Measurements from ENCODE around the gene CXCL8. TPM values are rescaled to one million over a fixed set of nuclear protein-coding genes. Genes with fewer than 3 reads are reported as not detected.
"Not testable (repeated sequence)": the region's sequence is repeated elsewhere in the genome, so short reads cannot be mapped to it uniquely, and the experiment has no call there.

CXCL8 gene
- total RNA-seq = not detected
- 0.66 TPM for polyA plus RNA-seq (ENCODE audit: insufficient read depth, low read depth, low replicate concordance)
- long read RNA-seq, donor 1 = 0 reads
- long read RNA-seq, donor 2 = 0 reads

GRCh38 chr4:73740353-73740778 lies at the start of gene CXCL8:
TSS of gene CXCL8 (plus strand) at chr4:73740569. CDS start at chr4:73740659, 90 bp downstream.
- Histone ChIP-seq H3K27me3 (no peaks in the 10 kb centered on the region), H3K27ac (no peak within 1 kb of the TSS), H3K9me3 (no peaks in the 10 kb centered on the region), H3K4me1 (no peaks in the 10 kb centered on the region), H3K36me3 (ENCODE audit: low read depth, missing control alignments) (no peaks in the 10 kb centered on the region), H3K4me3 (no peak within 1 kb of the TSS)
- intact Hi-C loops (cut with DNase I; ENCODE audit: low total_unique reads) = no loop called here
- no peak for TF ChIP-seq CTCF (IDR thresholded peaks at IDR 0.05)
- TF ChIP-seq POLR2A (IDR thresholded peaks at IDR 0.05) = no peak
- WGBS, 2 donors = 43 to 50% methylated on average over 7 of the region's 7 CpGs
- peak; percentile 52 for DNase-seq

- H3K9me3 ChIP-seq; H3K4me3 ChIP-seq; H3K27me3 ChIP-seq; H3K4me1 ChIP-seq; H3K27ac ChIP-seq; DNase-seq; intact Hi-C loops (cut with DNase I; ENCODE audit: low total_unique reads); H3K36me3 ChIP-seq (ENCODE audit: low read depth, missing control alignments): not testable (repeated sequence)
- 91 to 93% methylated on average over 4 of the region's 4 CpGs for WGBS, 2 donors
Observed at GRCh38 chr4:73691201-73691600, 49.2 kb upstream of the CXCL8 start.

GRCh38 chr4:73691759-73692158 lies 48.6 kb upstream of the CXCL8 start:
- intact Hi-C loops (cut with DNase I; ENCODE audit: low total_unique reads) = no loop called here
- Histone ChIP-seq H3K4me3 (no peak overlapping the region), H3K27ac (no peak overlapping the region), H3K36me3 (ENCODE audit: low read depth, missing control alignments) (no peaks in the 10 kb centered on the region), H3K27me3 (no peaks in the 10 kb centered on the region), H3K4me1 (no peaks in the 10 kb centered on the region), H3K9me3 (no peaks in the 10 kb centered on the region)
- DNase-seq = no peak
- no peak for TF ChIP-seq CTCF (IDR thresholded peaks at IDR 0.05)
- no peak for TF ChIP-seq POLR2A (IDR thresholded peaks at IDR 0.05)

GRCh38 chr4:73692254-73692653 lies 48.1 kb upstream of the CXCL8 start:
- Histone ChIP-seq H3K9me3 (no peaks in the 10 kb centered on the region), H3K4me1 (no peaks in the 10 kb centered on the region), H3K27ac (no peak overlapping the region), H3K27me3 (no peaks in the 10 kb centered on the region), H3K4me3 (no peak overlapping the region), H3K36me3 (ENCODE audit: low read depth, missing control alignments) (no peaks in the 10 kb centered on the region)
- TF ChIP-seq CTCF (IDR thresholded peaks at IDR 0.05) (no peak), POLR2A (IDR thresholded peaks at IDR 0.05) (no peak)
- 62 to 72% methylated on average over 1 of the region's 1 CpG for WGBS, 2 donors
- no peak for DNase-seq
- intact Hi-C loops (cut with DNase I; ENCODE audit: low total_unique reads) = no loop called here

GRCh38 chr4:73692701-73693100 lies 47.7 kb upstream of the CXCL8 start:
- no peak overlapping the region for H3K27ac ChIP-seq
- no peaks in the 10 kb centered on the region for H3K36me3 ChIP-seq (ENCODE audit: low read depth, missing control alignments)
- H3K4me3 ChIP-seq = no peak overlapping the region
- TF ChIP-seq POLR2A (IDR thresholded peaks at IDR 0.05) (no peak), CTCF (IDR thresholded peaks at IDR 0.05) (no peak)
- intact Hi-C loops (cut with DNase I; ENCODE audit: low total_unique reads) = no loop called here
- no peak for DNase-seq
- no peaks in the 10 kb centered on the region for H3K4me1 ChIP-seq
- no peaks in the 10 kb centered on the region for H3K27me3 ChIP-seq
- WGBS, 2 donors = 90 to 95% methylated on average over 2 of the region's 2 CpGs
- no peaks in the 10 kb centered on the region for H3K9me3 ChIP-seq
